ENCODE measurements around the gene ASH1L. TPM values are rescaled to one million over a fixed set of nuclear protein-coding genes. Genes with fewer than 3 reads are reported as not detected.
"Not testable (repeated sequence)": the region's sequence is repeated elsewhere in the genome, so short reads cannot be mapped to it uniquely, and the experiment has no call there.

ASH1L gene
- polyA plus RNA-seq, 1 donor, result 30.1 TPM

- Histone ChIP-seq H3K27me3 (ENCODE audit: control insufficient read depth, insufficient read depth, low read length) (no peaks in the 10 kb centered on the region), H3K9me3 (ENCODE audit: control insufficient read depth, low read depth, low read length) (no peaks in the 10 kb centered on the region), H3K4me3 (ENCODE audit: low read length) (no peak overlapping the region), H3K36me3 (ENCODE audit: control insufficient read depth, insufficient read depth, low read length) (peaks cover 52% of the 10 kb centered on the region), H3K4me1 (ENCODE audit: control insufficient read depth, insufficient read depth, low read length) (peaks cover 12% of the 10 kb centered on the region), H3K27ac (ENCODE audit: low read length) (no peak overlapping the region)
- WGBS (ENCODE audit: insufficient coverage, low lambda C conversion rate), result no CpG with 5 or more reads among the region's 11 CpGs
- no peak for DNase-seq
Measured at GRCh38 chr1:155329980-155330598, 232.5 kb downstream of the ASH1L start.

- no CpG with 5 or more reads among the region's 7 CpGs for WGBS (ENCODE audit: insufficient coverage, low lambda C conversion rate)
Measured at GRCh38 chr1:155328856-155329255, 233.7 kb downstream of the ASH1L start.

GRCh38 chr1:155327981-155328380, 234.6 kb downstream of the ASH1L start:
- Histone ChIP-seq H3K27me3 (ENCODE audit: control insufficient read depth, insufficient read depth, low read length) (no peaks in the 10 kb centered on the region), H3K4me1 (ENCODE audit: control insufficient read depth, insufficient read depth, low read length) (peaks cover 12% of the 10 kb centered on the region), H3K4me3 (ENCODE audit: low read length) (no peak overlapping the region), H3K9me3 (ENCODE audit: control insufficient read depth, low read depth, low read length) (no peaks in the 10 kb centered on the region), H3K36me3 (ENCODE audit: control insufficient read depth, insufficient read depth, low read length) (peaks cover 42% of the 10 kb centered on the region), H3K27ac (ENCODE audit: low read length) (no peak overlapping the region)
- no peak for DNase-seq
- no CpG with 5 or more reads among the region's 4 CpGs for WGBS (ENCODE audit: insufficient coverage, low lambda C conversion rate)

More at GRCh38 chr1:155328856-155329255, 233.7 kb downstream of the ASH1L start:
- not testable (repeated sequence) for H3K4me3 ChIP-seq (ENCODE audit: low read length); H3K27ac ChIP-seq (ENCODE audit: low read length); DNase-seq; H3K9me3 ChIP-seq (ENCODE audit: control insufficient read depth, low read depth, low read length); H3K27me3 ChIP-seq (ENCODE audit: control insufficient read depth, insufficient read depth, low read length)
- H3K36me3 ChIP-seq (ENCODE audit: control insufficient read depth, insufficient read depth, low read length), result peaks cover 44% of the 10 kb centered on the region
- peaks cover 12% of the 10 kb centered on the region for H3K4me1 ChIP-seq (ENCODE audit: control insufficient read depth, insufficient read depth, low read length)

DNA sequence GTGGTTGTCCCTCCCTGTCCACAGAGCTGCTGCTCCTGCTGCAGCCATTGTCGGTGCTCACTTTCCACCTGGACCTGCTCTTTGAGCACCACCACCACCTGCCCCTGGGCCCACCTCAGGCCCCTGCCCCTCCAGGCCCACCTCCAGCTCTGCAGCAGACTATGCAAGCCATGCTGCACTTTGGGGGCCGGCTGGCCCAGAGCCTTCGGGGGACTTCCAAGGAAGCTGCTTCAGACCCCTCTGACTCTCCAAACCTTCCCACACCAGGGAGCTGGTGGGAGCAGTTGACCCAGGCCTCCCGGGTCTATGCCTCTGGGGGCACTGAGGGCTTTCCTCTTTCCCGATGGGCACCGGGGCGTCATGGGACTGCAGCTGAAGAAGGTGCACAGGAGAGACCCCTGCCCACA, 236.0 kb downstream of the ASH1L start:
- Histone ChIP-seq H3K27ac (ENCODE audit: low read length) (no peak overlapping the region), H3K36me3 (ENCODE audit: control insufficient read depth, insufficient read depth, low read length) (peaks cover 42% of the 10 kb centered on the region), H3K9me3 (ENCODE audit: control insufficient read depth, low read depth, low read length) (no peaks in the 10 kb centered on the region), H3K27me3 (ENCODE audit: control insufficient read depth, insufficient read depth, low read length) (no peaks in the 10 kb centered on the region), H3K4me3 (ENCODE audit: low read length) (no peak overlapping the region), H3K4me1 (ENCODE audit: control insufficient read depth, insufficient read depth, low read length) (peaks cover 23% of the 10 kb centered on the region)
- no CpG with 5 or more reads among the region's 7 CpGs for WGBS (ENCODE audit: insufficient coverage, low lambda C conversion rate)
- DNase-seq, result no peak

- Histone ChIP-seq H3K9me3 (ENCODE audit: control insufficient read depth, low read depth, low read length) (no peaks in the 10 kb centered on the region), H3K4me1 (ENCODE audit: control insufficient read depth, insufficient read depth, low read length) (peaks cover 29% of the 10 kb centered on the region), H3K36me3 (ENCODE audit: control insufficient read depth, insufficient read depth, low read length) (peaks cover 37% of the 10 kb centered on the region), H3K27me3 (ENCODE audit: control insufficient read depth, insufficient read depth, low read length) (no peaks in the 10 kb centered on the region), H3K4me3 (ENCODE audit: low read length) (no peak overlapping the region), H3K27ac (ENCODE audit: low read length) (no peak overlapping the region)
- WGBS (ENCODE audit: insufficient coverage, low lambda C conversion rate), result 83% methylated on average over 1 of the region's 6 CpGs
- no peak for DNase-seq
Measured at GRCh38 chr1:155326020-155326526, 236.5 kb downstream of the ASH1L start.

- DNase-seq, result peak in 1 of 2 donors; percentile 19
- Histone ChIP-seq H3K9me3 (ENCODE audit: control insufficient read depth, low read depth, low read length) (no peaks in the 10 kb centered on the region), H3K4me3 (ENCODE audit: low read length) (peak overlapping the region; percentile 92), H3K27me3 (ENCODE audit: control insufficient read depth, insufficient read depth, low read length) (no peaks in the 10 kb centered on the region), H3K36me3 (ENCODE audit: control insufficient read depth, insufficient read depth, low read length) (peaks cover 32% of the 10 kb centered on the region), H3K4me1 (ENCODE audit: control insufficient read depth, insufficient read depth, low read length) (peaks cover 29% of the 10 kb centered on the region), H3K27ac (ENCODE audit: low read length) (peak overlapping the region; percentile 99)
- no CpG with 5 or more reads among the region's 6 CpGs for WGBS (ENCODE audit: insufficient coverage, low lambda C conversion rate)
Measured at GRCh38 chr1:155325603-155325893, 237.1 kb downstream of the ASH1L start.

GRCh38 chr1:155324717-155325602, 237.6 kb downstream of the ASH1L start:
- Histone ChIP-seq H3K27ac (ENCODE audit: low read length) (peak overlapping the region; percentile 99), H3K4me1 (ENCODE audit: control insufficient read depth, insufficient read depth, low read length) (peaks cover 35% of the 10 kb centered on the region), H3K27me3 (ENCODE audit: control insufficient read depth, insufficient read depth, low read length) (no peaks in the 10 kb centered on the region), H3K4me3 (ENCODE audit: low read length) (peak overlapping the region; percentile 92), H3K9me3 (ENCODE audit: control insufficient read depth, low read depth, low read length) (no peaks in the 10 kb centered on the region), H3K36me3 (ENCODE audit: control insufficient read depth, insufficient read depth, low read length) (peaks cover 26% of the 10 kb centered on the region)
- DNase-seq, result peak in 1 of 2 donors; percentile 72
- WGBS (ENCODE audit: insufficient coverage, low lambda C conversion rate), result no CpG with 5 or more reads among the region's 59 CpGs

- H3K4me1 ChIP-seq (ENCODE audit: control insufficient read depth, insufficient read depth, low read length), result peaks cover 42% of the 10 kb centered on the region
- peak; percentile 95 to 98 for DNase-seq
- no peaks in the 10 kb centered on the region for H3K27me3 ChIP-seq (ENCODE audit: control insufficient read depth, insufficient read depth, low read length)
- H3K27ac ChIP-seq (ENCODE audit: low read length), result peak overlapping the region; percentile 99
- no CpG with 5 or more reads among the region's 44 CpGs for WGBS (ENCODE audit: insufficient coverage, low lambda C conversion rate)
- H3K4me3 ChIP-seq (ENCODE audit: low read length), result peak overlapping the region; percentile 92
- H3K9me3 ChIP-seq (ENCODE audit: control insufficient read depth, low read depth, low read length), result no peaks in the 10 kb centered on the region
- peaks cover 30% of the 10 kb centered on the region for H3K36me3 ChIP-seq (ENCODE audit: control insufficient read depth, insufficient read depth, low read length)
Measured at GRCh38 chr1:155324037-155324716, 238.4 kb downstream of the ASH1L start.

DNA sequence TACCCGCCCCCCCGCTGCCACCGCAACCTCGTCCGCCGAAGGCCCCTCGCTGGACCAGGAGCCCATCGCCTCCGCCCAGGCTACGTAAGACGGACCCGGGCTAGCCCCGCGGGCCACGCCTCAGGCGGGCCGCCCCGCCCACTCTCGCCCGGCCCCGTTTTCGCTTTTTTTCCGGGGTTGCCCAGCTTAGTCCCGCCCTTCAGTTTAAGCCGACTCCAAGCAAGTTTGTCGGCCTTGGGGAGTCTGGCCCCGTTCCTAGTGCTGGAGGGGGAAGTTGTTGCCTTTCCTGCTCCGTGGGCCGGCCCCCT, 238.9 kb downstream of the ASH1L start:
- H3K36me3 ChIP-seq (ENCODE audit: control insufficient read depth, insufficient read depth, low read length), result peaks cover 32% of the 10 kb centered on the region
- peak; percentile 90 to 96 for DNase-seq
- H3K27me3 ChIP-seq (ENCODE audit: control insufficient read depth, insufficient read depth, low read length), result no peaks in the 10 kb centered on the region
- WGBS (ENCODE audit: insufficient coverage, low lambda C conversion rate), result no CpG with 5 or more reads among the region's 29 CpGs
- no peaks in the 10 kb centered on the region for H3K9me3 ChIP-seq (ENCODE audit: control insufficient read depth, low read depth, low read length)
- peak overlapping the region; percentile 99 for H3K27ac ChIP-seq (ENCODE audit: low read length)
- H3K4me1 ChIP-seq (ENCODE audit: control insufficient read depth, insufficient read depth, low read length), result peaks cover 42% of the 10 kb centered on the region
- peak overlapping the region; percentile 92 for H3K4me3 ChIP-seq (ENCODE audit: low read length)

DNA sequence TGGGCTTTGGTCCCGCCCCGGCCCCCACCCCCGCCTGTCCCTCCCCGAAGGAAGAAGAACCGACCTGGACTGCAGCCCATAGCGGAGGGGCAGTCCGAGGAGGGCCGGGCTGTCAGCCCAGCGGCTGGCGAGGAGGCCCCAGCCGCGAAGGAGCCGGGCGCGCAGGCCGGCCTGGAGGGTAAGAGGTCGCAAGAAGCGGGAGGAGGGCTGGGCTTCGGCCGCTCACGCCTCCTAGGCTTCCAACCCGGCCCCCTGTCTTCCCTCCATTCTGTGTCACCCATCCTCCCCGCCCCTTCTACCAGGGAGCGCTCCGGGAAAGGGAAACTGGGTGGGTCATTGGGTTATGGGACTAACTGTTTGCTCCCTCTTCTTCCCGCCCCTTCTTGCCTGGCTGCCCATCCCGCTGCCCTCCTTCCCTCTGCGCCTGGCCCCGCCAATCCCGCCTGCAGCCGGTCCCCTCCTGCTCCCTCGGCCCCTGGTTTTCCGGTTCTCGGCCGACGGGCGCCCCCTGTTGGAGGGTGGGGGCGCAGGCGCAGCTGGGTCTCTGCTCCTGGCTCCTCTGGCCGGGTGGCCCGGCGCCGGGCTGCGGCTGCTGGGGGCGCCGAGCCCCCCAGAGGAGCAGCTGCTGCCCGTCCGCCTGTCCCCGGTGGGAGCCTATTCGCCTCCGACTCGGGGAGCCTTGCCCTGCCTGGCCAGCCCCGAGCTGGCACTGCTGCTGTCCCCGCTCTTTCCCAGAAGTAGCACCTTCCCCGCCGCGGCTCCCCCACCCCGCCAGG, 239.5 kb downstream of the ASH1L start:
- H3K27me3 ChIP-seq (ENCODE audit: control insufficient read depth, insufficient read depth, low read length), result no peaks in the 10 kb centered on the region
- H3K27ac ChIP-seq (ENCODE audit: low read length), result peak overlapping the region; percentile 99
- H3K4me1 ChIP-seq (ENCODE audit: control insufficient read depth, insufficient read depth, low read length), result peaks cover 44% of the 10 kb centered on the region
- H3K9me3 ChIP-seq (ENCODE audit: control insufficient read depth, low read depth, low read length), result no peaks in the 10 kb centered on the region
- peaks cover 37% of the 10 kb centered on the region for H3K36me3 ChIP-seq (ENCODE audit: control insufficient read depth, insufficient read depth, low read length)
- no CpG with 5 or more reads among the region's 58 CpGs for WGBS (ENCODE audit: insufficient coverage, low lambda C conversion rate)
- peak overlapping the region; percentile 92 for H3K4me3 ChIP-seq (ENCODE audit: low read length)
- DNase-seq, result peak; percentile 89 to 93

Data from large intestine (tissue), 3 donors.